IPS-20b (cell line): ENCODE results near the gene FANCD2.

Experiments used
- H3K27ac ChIP-seq: one replicate; pipeline ENCODE4 v1.5.1; 2013; ENCODE audit warnings: low read length
- H3K27me3 ChIP-seq: 2 replicates; pipeline ENCODE4 v1.6.1; 2013; ENCODE audit warnings: mild to moderate bottlenecking, low read length, inconsistent platforms; ENCODE audit not compliant: insufficient read depth
- H3K36me3 ChIP-seq: 2 replicates; pipeline ENCODE4 v1.6.1; 2013; ENCODE audit warnings: low read depth, mild to moderate bottlenecking, inconsistent platforms, low read length, moderate library complexity; ENCODE audit not compliant: insufficient read depth
- H3K4me1 ChIP-seq: 2 replicates; pipeline ENCODE4 v1.6.1; 2013; ENCODE audit warnings: mild to moderate bottlenecking, control low read depth, inconsistent platforms, low read length, moderate library complexity; ENCODE audit not compliant: insufficient read depth
- H3K4me3 ChIP-seq: 2 replicates; pipeline ENCODE4 v1.5.1; 2013; ENCODE audit warnings: mild to moderate bottlenecking, low read length, inconsistent platforms
- H3K9ac ChIP-seq: 2 replicates; pipeline ENCODE4 v1.6.1; 2013; ENCODE audit warnings: low read depth, mild to moderate bottlenecking, inconsistent platforms, low read length, moderate library complexity
- H3K9me3 ChIP-seq: 2 replicates; pipeline ENCODE4 v1.6.1; 2013; ENCODE audit warnings: mild to moderate bottlenecking, low read depth, low read length, inconsistent platforms; ENCODE audit not compliant: insufficient read depth

The FANCD2 gene

DNA sequence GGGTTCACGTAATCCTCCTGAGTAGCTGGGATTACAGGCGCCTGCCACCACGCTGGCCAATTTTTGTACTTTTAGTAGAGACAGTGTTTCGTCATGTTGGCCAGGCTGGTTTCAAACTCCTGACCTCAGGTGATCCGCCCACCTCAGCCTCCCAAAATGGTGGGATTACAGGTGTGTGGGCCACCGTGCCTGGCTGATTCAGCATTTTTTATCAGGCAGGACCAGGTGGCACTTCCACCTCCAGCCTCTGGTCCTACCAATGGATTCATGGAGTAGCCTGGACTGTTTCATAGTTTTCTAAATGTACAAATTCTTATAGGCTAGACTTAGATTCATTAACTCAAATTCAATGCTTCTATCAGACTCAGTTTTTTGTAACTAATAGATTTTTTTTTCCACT, 124.8 kb downstream of the FANCD2 start:
- no peaks in the 10 kb centered on the region for H3K4me1 ChIP-seq
- no peaks in the 10 kb centered on the region for H3K9me3 ChIP-seq
- peaks cover 58% of the 10 kb centered on the region for H3K36me3 ChIP-seq
- H3K9ac ChIP-seq, result no peak overlapping the region
- H3K4me3 ChIP-seq, result no peak overlapping the region
- H3K27ac ChIP-seq, result no peak overlapping the region
- no peaks in the 10 kb centered on the region for H3K27me3 ChIP-seq
